HFF-Myc (cell line): Measurements from ENCODE around the gene UPF3B.
"Not testable (repeated sequence)": the region's sequence is repeated elsewhere in the genome, so short reads cannot be mapped to it uniquely, and the experiment has no call there.

Experiments used
- DNase-seq: peaks from one replicate; pipeline ENCODE4 v3.0.0-alpha.2; 2011; ENCODE audit warnings: low read depth; ENCODE audit errors: extremely low read depth
- H3K4me3 ChIP-seq: replicated peaks from 2 replicates; pipeline ENCODE4 v1.5.1; 2011; ENCODE audit warnings: low read depth, mild to moderate bottlenecking, control low read depth, low read length
- CTCF ChIP-seq: IDR thresholded peaks from 2 replicates; pipeline ENCODE4 v1.5.1; 2012; ENCODE audit warnings: mild to moderate bottlenecking, low read depth, low read length, control low read depth; ENCODE audit errors: missing control alignments

Gene UPF3B

GRCh38 chrX:119817130-119817690 lies 35.6 kb downstream of the UPF3B start:
- no peak for DNase-seq
- no peak for TF ChIP-seq CTCF
- H3K4me3 ChIP-seq: no peak overlapping the region

- H3K4me3 ChIP-seq: no peak overlapping the region
- TF ChIP-seq CTCF: no peak
- no peak for DNase-seq
Observed at GRCh38 chrX:119816300-119816699, 36.5 kb downstream of the UPF3B start.

GRCh38 chrX:119809185-119809666 lies 43.5 kb downstream of the UPF3B start:
- TF ChIP-seq CTCF: no peak
- DNase-seq: no peak
- H3K4me3 ChIP-seq: no peak overlapping the region

- H3K4me3 ChIP-seq, DNase-seq: not testable (repeated sequence)
Observed at GRCh38 chrX:119808461-119808860, 44.3 kb downstream of the UPF3B start.

- no peak for DNase-seq
- H3K4me3 ChIP-seq: no peak overlapping the region
- TF ChIP-seq CTCF: no peak
Observed at GRCh38 chrX:119802546-119802945, 50.2 kb downstream of the UPF3B start.

GRCh38 chrX:119801253-119802221 lies 51.2 kb downstream of the UPF3B start:
- H3K4me3 ChIP-seq: no peak overlapping the region
- no peak for TF ChIP-seq CTCF
- no peak for DNase-seq
